ENCODE measurements around the gene IL17RA. TPM values are rescaled to one million over a fixed set of nuclear protein-coding genes. Genes with fewer than 3 reads are reported as not detected.
A peak's percentile ranks its signal among the peaks of the same experiment; 100 is the strongest.

Gene IL17RA
- total and polyA plus RNA-seq, 8 donors = 3.2 to 19.1 (median 8.7) TPM

- Histone ChIP-seq H3K27ac (no peak overlapping the region), H3K36me3 (peaks cover 0 to 10% (median 3%) of the 10 kb centered on the region in 4 donors), H3K4me3 (no peak overlapping the region), H3K27me3 (peaks cover 0 to 6% (median 0%) of the 10 kb centered on the region in 3 donors), H3K9me3 (no peaks in the 10 kb centered on the region), H3K4me1 (peaks cover 0 to 11% (median 6%) of the 10 kb centered on the region in 4 donors)
- TF ChIP-seq POLR2A (IDR thresholded peaks at IDR 0.05) (no peak), CTCF (IDR thresholded peaks at IDR 0.05) (peak in 5 of 7 experiments; percentile 80 to 89 (median 87)), POLR2AphosphoS5 (IDR thresholded peaks at IDR 0.05) (peak in 1 of 3 donors; percentile 24), EP300 (IDR thresholded peaks at IDR 0.05) (no peak)
- peak; percentile 75 to 88 for DNase-seq
- WGBS, 5 donors = 26 to 31% (median 27%) methylated on average over 11 of the region's 11 CpGs
- intact Hi-C loops (cut with DNase I; ENCODE audit: low total_unique reads) = loop anchor here (10.0 kb wide), 1 partner anchor 133 kb away; no protein-coding TSS in a partner anchor
Observed at GRCh38 chr22:17057959-17058814, 26.6 kb upstream of the IL17RA start.

DNA sequence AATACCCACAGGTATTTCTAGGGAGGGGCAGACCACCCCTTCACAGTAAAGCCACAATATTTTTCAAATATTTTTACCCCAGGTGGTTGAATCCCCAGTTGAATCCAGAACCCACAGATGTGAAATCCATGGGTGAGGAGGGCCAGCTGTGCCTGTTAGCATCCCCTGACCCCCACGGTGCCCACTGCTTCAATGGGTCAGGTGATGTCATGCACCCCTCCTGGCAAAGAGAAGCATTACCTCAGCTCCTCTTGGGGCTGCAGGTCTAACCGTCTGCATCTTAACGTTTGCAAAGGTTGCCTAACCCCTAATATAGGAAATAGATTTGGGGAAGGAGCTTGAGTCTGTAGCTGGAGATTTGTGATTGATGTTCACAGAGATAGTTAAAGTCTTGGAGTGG lies 24.7 kb upstream of the IL17RA start:
- no peak overlapping the region for H3K27ac ChIP-seq
- peaks cover 0 to 6% (median 0%) of the 10 kb centered on the region in 3 donors for H3K27me3 ChIP-seq
- WGBS, 5 donors = 39 to 62% (median 41%) methylated on average over 3 of the region's 3 CpGs
- intact Hi-C loops (cut with DNase I; ENCODE audit: low total_unique reads) = no loop called here
- H3K4me1 ChIP-seq = peaks cover 7 to 29% (median 21%) of the 10 kb centered on the region in 4 donors
- H3K9me3 ChIP-seq = no peaks in the 10 kb centered on the region
- TF ChIP-seq POLR2AphosphoS5 (IDR thresholded peaks at IDR 0.05) (no peak), POLR2A (IDR thresholded peaks at IDR 0.05) (no peak), CTCF (IDR thresholded peaks at IDR 0.05) (no peak), EP300 (IDR thresholded peaks at IDR 0.05) (no peak)
- no peak for DNase-seq
- H3K4me3 ChIP-seq = no peak overlapping the region
- H3K36me3 ChIP-seq = peaks cover 0 to 9% (median 3%) of the 10 kb centered on the region in 4 donors

DNA sequence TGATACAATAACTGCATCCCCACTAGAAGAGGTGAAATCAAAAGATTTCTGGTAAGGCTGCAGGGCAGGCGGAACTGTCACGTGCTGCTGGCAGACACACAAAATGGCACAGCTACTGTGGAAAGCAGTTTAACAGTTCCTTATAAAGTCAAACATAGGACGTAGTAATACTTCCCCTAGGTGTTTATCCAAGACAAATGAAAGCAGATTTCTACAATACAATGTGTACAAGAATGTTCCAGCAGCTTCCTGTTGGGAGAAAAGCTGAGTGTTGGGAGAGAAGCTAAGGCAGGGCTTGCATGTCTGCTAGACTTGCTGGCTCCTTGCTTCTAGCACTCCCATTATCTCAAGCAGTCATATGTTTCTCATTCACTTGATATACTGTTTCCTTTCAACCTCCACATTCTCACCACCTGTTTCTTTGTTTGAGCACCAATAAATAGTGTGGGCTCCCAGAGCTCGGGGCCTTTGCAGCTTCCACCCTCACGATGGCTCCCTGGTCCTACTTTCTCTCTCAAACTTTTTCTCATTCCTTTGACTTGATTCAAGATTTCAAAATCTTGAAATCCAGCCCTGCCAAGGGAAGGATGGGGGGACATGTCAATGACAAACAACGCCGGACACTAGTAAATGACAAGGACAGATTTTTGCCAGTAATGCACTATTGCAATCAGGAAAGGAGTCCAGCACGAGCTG lies 21.2 kb upstream of the IL17RA start:
- DNase-seq = peak; percentile 55 to 87
- WGBS, 5 donors = 16 to 36% (median 21%) methylated on average over 8 of the region's 8 CpGs
- Histone ChIP-seq H3K9me3 (no peaks in the 10 kb centered on the region), H3K27ac (peak overlapping the region; percentile 40 to 79 (median 73)), H3K4me1 (peaks cover 9 to 44% (median 30%) of the 10 kb centered on the region in 4 donors), H3K36me3 (no peaks in the 10 kb centered on the region), H3K4me3 (no peak overlapping the region), H3K27me3 (peaks cover 0 to 6% (median 0%) of the 10 kb centered on the region in 3 donors)
- TF ChIP-seq POLR2A (IDR thresholded peaks at IDR 0.05) (no peak), CTCF (IDR thresholded peaks at IDR 0.05) (no peak), POLR2AphosphoS5 (IDR thresholded peaks at IDR 0.05) (peak in 2 of 3 donors; percentile 29 to 49)
- intact Hi-C loops (cut with DNase I; ENCODE audit: low total_unique reads) = no loop called here

- no peak overlapping the region for H3K4me3 ChIP-seq
- no peaks in the 10 kb centered on the region for H3K36me3 ChIP-seq
- peak overlapping the region; percentile 37 to 79 (median 73) for H3K27ac ChIP-seq
- DNase-seq = no peak
- H3K27me3 ChIP-seq = peaks cover 0 to 6% (median 0%) of the 10 kb centered on the region in 3 donors
- H3K9me3 ChIP-seq = no peaks in the 10 kb centered on the region
- 67 to 86% (median 83%) methylated on average over 7 of the region's 7 CpGs for WGBS, 5 donors
- peaks cover 9 to 44% (median 31%) of the 10 kb centered on the region in 4 donors for H3K4me1 ChIP-seq
- no peak for TF ChIP-seq CTCF (IDR thresholded peaks at IDR 0.05)
- TF ChIP-seq POLR2AphosphoS5 (IDR thresholded peaks at IDR 0.05) = no peak
- no peak for TF ChIP-seq POLR2A (IDR thresholded peaks at IDR 0.05)
- no peak for TF ChIP-seq EP300 (IDR thresholded peaks at IDR 0.05)
- intact Hi-C loops (cut with DNase I; ENCODE audit: low total_unique reads) = no loop called here
Observed at GRCh38 chr22:17064498-17065100, 20.2 kb upstream of the IL17RA start.
